ENCODE data around the gene PCCA. TPM values are rescaled to one million over a fixed set of nuclear protein-coding genes. Genes with fewer than 3 reads are reported as not detected.
A peak's percentile ranks its signal among the peaks of the same experiment; 100 is the strongest.

PCCA gene
- total and polyA plus RNA-seq, 2 donors (not counting 3 experiments of a cell fraction or from before 2014, with no cell fraction given) = 5.7 to 20.2 TPM

DNA sequence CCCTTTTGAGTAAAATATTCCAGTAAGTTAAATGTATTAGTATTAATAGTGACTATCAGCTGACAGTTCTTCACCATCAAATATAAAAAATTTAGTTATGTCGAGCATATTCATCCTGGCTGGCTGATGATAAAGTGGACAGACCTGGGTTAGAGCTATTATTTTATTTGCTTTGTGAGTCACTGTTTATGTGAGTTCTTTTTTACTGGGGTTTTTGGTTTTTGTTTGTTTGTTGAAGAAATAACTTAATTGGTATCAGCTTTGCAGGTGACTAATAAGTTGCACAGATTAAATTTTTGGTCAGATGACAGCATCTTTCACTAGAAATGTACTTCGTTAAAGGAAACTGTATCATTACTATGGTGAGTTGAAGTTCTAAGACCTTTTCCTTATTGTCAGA lies 275.0 kb downstream of the PCCA start:
- H3K4me1 ChIP-seq (ENCODE audit: control insufficient read depth, extremely low read depth, insufficient read depth, low read length) = peaks cover 12% of the 10 kb centered on the region
- TF ChIP-seq, protein P1, sequence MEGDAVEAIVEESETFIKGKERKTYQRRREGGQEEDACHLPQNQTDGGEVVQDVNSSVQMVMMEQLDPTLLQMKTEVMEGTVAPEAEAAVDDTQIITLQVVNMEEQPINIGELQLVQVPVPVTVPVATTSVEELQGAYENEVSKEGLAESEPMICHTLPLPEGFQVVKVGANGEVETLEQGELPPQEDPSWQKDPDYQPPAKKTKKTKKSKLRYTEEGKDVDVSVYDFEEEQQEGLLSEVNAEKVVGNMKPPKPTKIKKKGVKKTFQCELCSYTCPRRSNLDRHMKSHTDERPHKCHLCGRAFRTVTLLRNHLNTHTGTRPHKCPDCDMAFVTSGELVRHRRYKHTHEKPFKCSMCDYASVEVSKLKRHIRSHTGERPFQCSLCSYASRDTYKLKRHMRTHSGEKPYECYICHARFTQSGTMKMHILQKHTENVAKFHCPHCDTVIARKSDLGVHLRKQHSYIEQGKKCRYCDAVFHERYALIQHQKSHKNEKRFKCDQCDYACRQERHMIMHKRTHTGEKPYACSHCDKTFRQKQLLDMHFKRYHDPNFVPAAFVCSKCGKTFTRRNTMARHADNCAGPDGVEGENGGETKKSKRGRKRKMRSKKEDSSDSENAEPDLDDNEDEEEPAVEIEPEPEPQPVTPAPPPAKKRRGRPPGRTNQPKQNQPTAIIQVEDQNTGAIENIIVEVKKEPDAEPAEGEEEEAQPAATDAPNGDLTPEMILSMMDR (IDR thresholded peaks at IDR 0.05; ENCODE audit: extremely low read depth in 1 of 2, insufficient read depth in 1 of 2, low read depth in 1 of 2, low read length in 2 of 2) = no peak
- TF ChIP-seq GATA2 (IDR thresholded peaks at IDR 0.05; ENCODE audit: insufficient read depth, insufficient read length, low read depth, low read length) (no peak), JUN (IDR thresholded peaks at IDR 0.05; ENCODE audit: borderline replicate concordance, insufficient read depth, insufficient read length, low read depth) (no peak), POLR2A (IDR thresholded peaks at IDR 0.05; ENCODE audit: low read depth, low read length) (no peak), POLR2AphosphoS5 (IDR thresholded peaks at IDR 0.05; ENCODE audit: insufficient read depth, low read depth, low read length) (no peak), MYC (IDR thresholded peaks at IDR 0.05; ENCODE audit: low read depth, low read length) (no peak), EZH2 (IDR thresholded peaks at IDR 0.05; ENCODE audit: borderline replicate concordance, low read depth, low read length, severe bottlenecking) (no peak), FOS (IDR thresholded peaks at IDR 0.05; ENCODE audit: borderline replicate concordance, insufficient read depth, low read length) (no peak)
- TF ChIP-seq, protein P2, sequence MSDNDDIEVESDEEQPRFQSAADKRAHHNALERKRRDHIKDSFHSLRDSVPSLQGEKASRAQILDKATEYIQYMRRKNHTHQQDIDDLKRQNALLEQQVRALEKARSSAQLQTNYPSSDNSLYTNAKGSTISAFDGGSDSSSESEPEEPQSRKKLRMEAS (IDR thresholded peaks at IDR 0.05; ENCODE audit: insufficient read depth, insufficient read length) = no peak
- CTCF ChIA-PET = interaction anchor here (0.8 to 1.2 kb wide), 5 partner anchors 16 to 151 kb away, joined by 3 to 4 read pairs (median 4); no protein-coding TSS in a partner anchor
- dilution Hi-C loops (cut with MboI; ENCODE audit: extremely low pct_ligation_motif_present, low sequenced_read_pairs) = no loop called here
- H4K20me1 ChIP-seq (replicated peaks; ENCODE audit: control insufficient read depth, extremely low read depth, insufficient read depth, low read length) = no peaks in the 10 kb centered on the region
- H2AFZ ChIP-seq (ENCODE audit: low read depth, low read length) = no peak overlapping the region
- H3K79me2 ChIP-seq (ENCODE audit: control insufficient read depth, insufficient read depth, low read length) = no peaks in the 10 kb centered on the region
- H3K36me3 ChIP-seq (ENCODE audit: control insufficient read depth in 2 of 2, extremely low read depth in 1 of 2, insufficient read depth in 2 of 2, low read length in 2 of 2) = no peaks in the 10 kb centered on the region
- no TSS peak for BruUV-seq (replicated peaks)
- H3K9ac ChIP-seq (replicated peaks; ENCODE audit: extremely low read depth, insufficient read depth, low read length) = no peak overlapping the region
- H3K9me3 ChIP-seq (replicated peaks; ENCODE audit: control insufficient read depth, insufficient read depth, low read length) = no peaks in the 10 kb centered on the region
- H3K27ac ChIP-seq (ENCODE audit: insufficient read depth, low read depth, low read length) = no peak overlapping the region
- no peak overlapping the region for H3K4me3 ChIP-seq (replicated peaks in 1 of 3; ENCODE audit: insufficient read depth in 1 of 3, low read depth in 1 of 3, low read length in 3 of 3)
- no peaks in the 10 kb centered on the region for H3K9me1 ChIP-seq (replicated peaks; ENCODE audit: control insufficient read depth, extremely low read depth, insufficient read depth, low read length)
- POLR2A ChIA-PET = no interaction called here
- H3K27me3 ChIP-seq (ENCODE audit: control insufficient read depth in 2 of 2, insufficient read depth in 2 of 2, low read length in 2 of 2) = no peaks in the 10 kb centered on the region
- H3K4me2 ChIP-seq (ENCODE audit: insufficient read depth, low read length) = no peak overlapping the region
- FAIRE-seq (no peak), DNase-seq (ENCODE audit: low read depth, low spot score) (peak; percentile 46)
- intact Hi-C loops (cut with micrococcal nuclease) = loop anchor here (5.0 kb wide), 1 partner anchor 1033 kb away; no protein-coding TSS in a partner anchor
